ENCODE data around the gene FNBP1.

FNBP1 gene

DNA sequence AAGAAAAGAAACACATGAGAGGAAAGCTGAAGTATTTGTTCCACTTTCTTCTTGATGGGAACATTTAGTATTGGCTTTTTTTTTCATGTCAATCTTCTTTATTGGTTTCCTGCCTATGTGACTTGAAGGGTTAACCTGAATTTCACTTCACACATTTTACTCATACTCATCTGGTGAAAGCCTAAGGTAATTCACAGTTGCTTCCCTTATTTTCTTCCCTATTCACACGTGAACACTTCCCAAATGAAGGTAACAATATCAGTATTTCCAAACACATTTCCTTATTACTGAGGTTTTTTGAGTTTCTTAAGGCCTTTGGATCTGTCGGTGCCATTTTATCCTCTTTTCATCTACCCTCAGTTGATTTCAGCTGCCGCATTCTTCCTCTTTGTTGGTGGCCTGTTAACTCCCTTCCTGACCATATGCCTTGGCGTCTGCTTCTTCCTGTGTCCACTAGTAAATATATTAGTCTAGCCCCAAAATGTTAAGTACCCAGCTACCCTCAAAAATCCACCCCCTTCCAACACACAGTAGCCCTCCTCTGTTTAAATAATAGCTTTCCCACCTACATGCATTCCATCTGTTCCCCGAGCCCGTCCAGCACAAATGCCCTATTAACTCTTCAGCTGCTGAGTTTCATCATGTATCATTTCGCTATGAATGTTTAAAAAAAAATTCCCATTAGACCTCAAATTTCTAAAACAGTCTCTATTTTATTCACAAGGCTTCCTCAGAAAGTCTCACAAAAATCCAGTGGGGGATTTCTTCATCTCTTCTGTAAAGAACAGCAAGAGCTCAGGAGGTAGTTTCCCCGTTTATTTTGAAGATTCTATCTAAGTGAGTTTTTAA, 110.5 kb downstream of the FNBP1 start:
- H3K4me3 ChIP-seq (ENCODE audit: low read length): no peak overlapping the region
- TF ChIP-seq, protein P1, sequence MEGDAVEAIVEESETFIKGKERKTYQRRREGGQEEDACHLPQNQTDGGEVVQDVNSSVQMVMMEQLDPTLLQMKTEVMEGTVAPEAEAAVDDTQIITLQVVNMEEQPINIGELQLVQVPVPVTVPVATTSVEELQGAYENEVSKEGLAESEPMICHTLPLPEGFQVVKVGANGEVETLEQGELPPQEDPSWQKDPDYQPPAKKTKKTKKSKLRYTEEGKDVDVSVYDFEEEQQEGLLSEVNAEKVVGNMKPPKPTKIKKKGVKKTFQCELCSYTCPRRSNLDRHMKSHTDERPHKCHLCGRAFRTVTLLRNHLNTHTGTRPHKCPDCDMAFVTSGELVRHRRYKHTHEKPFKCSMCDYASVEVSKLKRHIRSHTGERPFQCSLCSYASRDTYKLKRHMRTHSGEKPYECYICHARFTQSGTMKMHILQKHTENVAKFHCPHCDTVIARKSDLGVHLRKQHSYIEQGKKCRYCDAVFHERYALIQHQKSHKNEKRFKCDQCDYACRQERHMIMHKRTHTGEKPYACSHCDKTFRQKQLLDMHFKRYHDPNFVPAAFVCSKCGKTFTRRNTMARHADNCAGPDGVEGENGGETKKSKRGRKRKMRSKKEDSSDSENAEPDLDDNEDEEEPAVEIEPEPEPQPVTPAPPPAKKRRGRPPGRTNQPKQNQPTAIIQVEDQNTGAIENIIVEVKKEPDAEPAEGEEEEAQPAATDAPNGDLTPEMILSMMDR (IDR thresholded peaks at IDR 0.05; ENCODE audit: insufficient read depth, low read depth, low read length, missing control alignments): no peak
- DNase-seq (ENCODE audit: low read depth): no peak

DNA sequence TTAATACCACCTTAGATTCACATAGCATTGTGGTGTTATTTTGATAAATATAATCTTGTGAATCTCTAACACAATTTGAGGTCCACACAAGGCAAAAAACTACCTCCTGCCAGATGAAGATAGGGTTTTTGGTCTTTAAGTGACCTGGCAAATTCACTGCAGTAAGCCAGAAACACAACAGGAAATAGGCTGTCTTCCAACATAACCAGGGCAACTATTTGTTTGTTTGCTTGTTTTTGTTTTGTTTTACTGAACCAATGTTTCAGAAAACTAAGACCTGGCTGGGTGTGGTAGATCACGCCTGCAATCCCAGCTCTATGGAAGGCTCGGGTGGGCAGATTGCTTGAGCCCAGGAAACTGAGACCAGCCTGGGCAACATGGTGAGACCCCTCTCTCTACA, 112.2 kb downstream of the FNBP1 start:
- DNase-seq (ENCODE audit: low read depth): no peak
- no peak overlapping the region for H3K4me3 ChIP-seq (ENCODE audit: low read length)
- TF ChIP-seq, protein P1 (IDR thresholded peaks at IDR 0.05; ENCODE audit: insufficient read depth, low read depth, low read length, missing control alignments): no peak

DNA sequence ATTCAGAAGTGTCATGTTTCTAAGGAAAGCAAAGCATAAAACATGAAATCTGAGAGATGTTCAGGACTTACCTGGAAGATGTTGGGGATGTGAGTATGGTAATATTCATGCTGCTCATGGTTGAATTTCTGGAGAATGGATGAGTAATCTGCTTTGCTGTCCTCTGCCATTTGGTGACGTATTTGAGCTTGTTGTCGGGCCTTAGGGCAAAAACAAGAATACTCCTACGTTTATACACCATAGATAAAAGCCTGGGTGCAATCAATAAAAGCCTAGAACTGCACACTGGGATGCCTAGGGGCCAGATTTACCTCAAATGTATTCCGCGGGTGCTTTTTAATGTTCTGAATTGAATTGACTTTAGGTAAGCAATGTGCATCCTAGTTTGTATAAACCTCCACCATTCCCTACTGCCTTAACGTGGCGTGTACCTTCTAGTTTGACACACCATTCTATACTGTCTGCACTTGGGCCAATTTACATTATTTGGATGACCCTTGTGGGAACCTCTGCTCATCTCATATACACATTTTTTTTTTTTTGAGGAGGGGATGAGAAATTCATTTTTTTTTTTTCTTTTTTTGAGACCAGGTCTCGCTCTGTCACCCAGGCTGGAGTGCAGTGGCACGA, 113.4 kb downstream of the FNBP1 start:
- no peak overlapping the region for H3K4me3 ChIP-seq (ENCODE audit: low read length)
- TF ChIP-seq, protein P1 (IDR thresholded peaks at IDR 0.05; ENCODE audit: insufficient read depth, low read depth, low read length, missing control alignments): no peak
- peak; percentile 64 for DNase-seq (ENCODE audit: low read depth)

DNA sequence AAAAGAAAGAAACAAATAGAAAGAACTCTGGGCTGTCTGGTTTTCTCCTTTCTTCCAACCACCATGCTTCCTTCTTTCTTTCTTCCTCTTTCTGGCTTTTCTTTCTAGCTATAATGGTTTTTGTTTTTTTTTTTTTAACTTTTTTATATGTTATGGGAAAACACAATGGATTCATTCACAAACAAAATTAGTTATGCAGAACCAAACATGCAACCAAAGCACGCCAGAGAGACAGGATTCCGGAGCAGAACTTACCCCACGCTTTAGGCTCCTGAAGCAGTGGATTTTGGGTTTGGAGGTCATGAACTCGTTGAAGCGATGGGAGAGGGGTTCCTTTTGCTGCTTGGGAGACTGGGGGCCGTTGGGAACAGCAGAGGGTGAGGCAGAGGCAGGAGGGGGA, 119.4 kb downstream of the FNBP1 start:
- TF ChIP-seq, protein P1 (IDR thresholded peaks at IDR 0.05; ENCODE audit: insufficient read depth, low read depth, low read length, missing control alignments): no peak
- no peak overlapping the region for H3K4me3 ChIP-seq (ENCODE audit: low read length)
- no peak for DNase-seq (ENCODE audit: low read depth)

DNA sequence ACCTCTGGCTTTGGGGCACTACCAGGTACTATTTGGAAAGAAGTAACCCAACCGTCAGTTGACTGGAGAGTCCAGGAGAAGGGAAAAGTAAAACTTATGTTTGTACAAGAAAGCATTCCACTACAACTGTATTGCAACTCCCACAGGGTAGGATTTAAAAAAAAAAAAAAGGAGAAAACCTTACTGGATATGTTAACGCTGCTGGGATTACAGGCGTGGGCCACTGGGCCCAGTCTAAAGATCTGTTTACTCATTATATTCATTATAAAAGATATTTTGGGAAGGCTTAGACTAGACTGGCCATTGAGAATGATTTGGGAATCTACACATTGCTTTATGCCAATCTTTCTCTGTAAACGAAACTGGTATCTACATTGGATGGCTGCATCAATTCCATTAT, 121.1 kb downstream of the FNBP1 start:
- H3K4me3 ChIP-seq (ENCODE audit: low read length): no peak overlapping the region
- DNase-seq (ENCODE audit: low read depth): no peak
- TF ChIP-seq, protein P1 (IDR thresholded peaks at IDR 0.05; ENCODE audit: insufficient read depth, low read depth, low read length, missing control alignments): no peak

DNA sequence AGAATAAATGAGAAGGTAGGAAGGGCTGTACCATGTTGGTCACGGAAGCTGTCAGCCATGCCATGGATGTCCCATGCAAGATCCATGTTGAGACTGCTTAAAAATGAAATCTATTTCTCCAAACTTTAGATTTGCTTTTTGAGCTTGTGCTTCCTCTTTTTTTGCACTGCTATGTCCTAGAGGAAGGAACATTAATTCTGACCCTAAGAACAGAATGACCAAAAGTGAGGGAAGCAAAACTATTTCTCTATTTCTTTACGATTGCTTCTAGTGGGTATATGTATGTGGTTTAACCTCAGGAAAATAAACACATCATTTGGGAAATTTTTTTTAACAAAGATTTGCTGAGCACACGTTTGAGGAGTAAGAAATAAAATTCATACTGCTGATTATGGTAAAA, 123.1 kb downstream of the FNBP1 start:
- H3K4me3 ChIP-seq (ENCODE audit: low read length): no peak overlapping the region
- no peak for DNase-seq (ENCODE audit: low read depth)
- TF ChIP-seq, protein P1 (IDR thresholded peaks at IDR 0.05; ENCODE audit: insufficient read depth, low read depth, low read length, missing control alignments): no peak

All from epithelial cell of esophagus (primary cell).